Measurements from ENCODE around the gene NPIPB8.
"Not testable (repeated sequence)": the region's sequence is repeated elsewhere in the genome, so short reads cannot be mapped to it uniquely, and the experiment has no call there.

The NPIPB8 gene

GRCh38 chr16:28636093-28636823, 1.6 kb upstream of the NPIPB8 start:
- DNase-seq (ENCODE audit: low read depth in 2 of 2), result not testable (repeated sequence)

GRCh38 chr16:28638359-28638758, 494 bp downstream of the NPIPB8 start:
- not testable (repeated sequence) for DNase-seq (ENCODE audit: low read depth in 2 of 2)

GRCh38 chr16:28639959-28640358, 2.1 kb downstream of the NPIPB8 start:
- not testable (repeated sequence) for DNase-seq (ENCODE audit: low read depth in 2 of 2)

- not testable (repeated sequence) for DNase-seq (ENCODE audit: low read depth in 2 of 2)
Observed at GRCh38 chr16:28666264-28666663, 28.4 kb downstream of the NPIPB8 start.

GRCh38 chr16:28667480-28667879, 29.6 kb downstream of the NPIPB8 start:
- DNase-seq (ENCODE audit: low read depth in 2 of 2), result not testable (repeated sequence)

GRCh38 chr16:28668199-28668598, 30.3 kb downstream of the NPIPB8 start:
- DNase-seq (ENCODE audit: low read depth in 2 of 2), result not testable (repeated sequence)

GRCh38 chr16:28688327-28688952, 50.6 kb downstream of the NPIPB8 start:
- DNase-seq (ENCODE audit: low read depth in 2 of 2), result not testable (repeated sequence)

GRCh38 chr16:28689425-28689824, 51.6 kb downstream of the NPIPB8 start:
- not testable (repeated sequence) for DNase-seq (ENCODE audit: low read depth in 2 of 2)

- not testable (repeated sequence) for DNase-seq (ENCODE audit: low read depth in 2 of 2)
Observed at GRCh38 chr16:28691722-28692121, 53.9 kb downstream of the NPIPB8 start.

- DNase-seq (ENCODE audit: low read depth in 2 of 2), result not testable (repeated sequence)
Observed at GRCh38 chr16:28693257-28693950, 55.5 kb downstream of the NPIPB8 start.

GRCh38 chr16:28699792-28700191, 61.9 kb downstream of the NPIPB8 start:
- DNase-seq (ENCODE audit: low read depth in 2 of 2), result not testable (repeated sequence)

GRCh38 chr16:28700349-28700748, 62.5 kb downstream of the NPIPB8 start:
- DNase-seq (ENCODE audit: low read depth in 2 of 2), result not testable (repeated sequence)

- DNase-seq (ENCODE audit: low read depth in 2 of 2), result not testable (repeated sequence)
Observed at GRCh38 chr16:28701384-28701783, 63.5 kb downstream of the NPIPB8 start.

GRCh38 chr16:28704246-28704645, 66.4 kb downstream of the NPIPB8 start:
- not testable (repeated sequence) for DNase-seq (ENCODE audit: low read depth in 2 of 2)
